ENCODE results near the gene LRRC7.

LRRC7 gene

GRCh38 chr1:69836971-69837636, 269.4 kb downstream of the LRRC7 start:
- DNase-seq = no peak
- H2AFZ ChIP-seq (ENCODE audit: low read length) = no peak overlapping the region

GRCh38 chr1:69842326-69842725, 274.6 kb downstream of the LRRC7 start:
- DNase-seq = no peak
- H3K36me3 ChIP-seq (replicated peaks; ENCODE audit: insufficient read depth, low read length) = no peaks in the 10 kb centered on the region
- H3F3A ChIP-seq (ENCODE audit: insufficient read depth, low read length) = no peaks in the 10 kb centered on the region
- no peaks in the 10 kb centered on the region for H3K9me3 ChIP-seq (replicated peaks; ENCODE audit: insufficient read depth, low read length)
- H3K27ac ChIP-seq (ENCODE audit: low read length) = no peak overlapping the region
- H3K4me1 ChIP-seq (ENCODE audit: low read length) = no peaks in the 10 kb centered on the region
- no peaks in the 10 kb centered on the region for H3K9me2 ChIP-seq (replicated peaks; ENCODE audit: insufficient read depth, low read length)
- TF ChIP-seq EZH2 (optimal IDR thresholded peaks at IDR 0.05; ENCODE audit: low read depth, low read length) (no peak), EZH2phosphoT487 (IDR thresholded peaks at IDR 0.05; ENCODE audit: low read length) (no peak), CTCF (IDR thresholded peaks at IDR 0.05; ENCODE audit: low read length) (no peak)
- no peaks in the 10 kb centered on the region for H4K20me1 ChIP-seq (ENCODE audit: insufficient read depth, low read length)
- H3K4me2 ChIP-seq (ENCODE audit: low read depth, low read length) = no peak overlapping the region
- no peaks in the 10 kb centered on the region for H3K79me2 ChIP-seq (ENCODE audit: low read length)
- H3K4me3 ChIP-seq (ENCODE audit: low read length) = no peak overlapping the region
- no peak overlapping the region for H3K9ac ChIP-seq (ENCODE audit: low read length)
- no peaks in the 10 kb centered on the region for H3K27me3 ChIP-seq (replicated peaks; ENCODE audit: insufficient read depth, low read length)
- no peak overlapping the region for H2AFZ ChIP-seq (ENCODE audit: low read length)

More at GRCh38 chr1:69836971-69837636, 269.4 kb downstream of the LRRC7 start:
- Histone ChIP-seq H3K79me2 (ENCODE audit: low read length) (no peaks in the 10 kb centered on the region), H3K9me2 (replicated peaks; ENCODE audit: insufficient read depth, low read length) (no peaks in the 10 kb centered on the region), H4K20me1 (ENCODE audit: insufficient read depth, low read length) (no peaks in the 10 kb centered on the region), H3K36me3 (replicated peaks; ENCODE audit: insufficient read depth, low read length) (no peaks in the 10 kb centered on the region), H3K27ac (ENCODE audit: low read length) (no peak overlapping the region), H3K4me3 (ENCODE audit: low read length) (no peak overlapping the region), H3F3A (ENCODE audit: insufficient read depth, low read length) (no peaks in the 10 kb centered on the region), H3K9me3 (replicated peaks; ENCODE audit: insufficient read depth, low read length) (no peaks in the 10 kb centered on the region), H3K4me1 (ENCODE audit: low read length) (no peaks in the 10 kb centered on the region), H3K9ac (ENCODE audit: low read length) (no peak overlapping the region), H3K27me3 (replicated peaks; ENCODE audit: insufficient read depth, low read length) (no peaks in the 10 kb centered on the region), H3K4me2 (ENCODE audit: low read depth, low read length) (no peak overlapping the region)
- TF ChIP-seq EZH2 (optimal IDR thresholded peaks at IDR 0.05; ENCODE audit: low read depth, low read length) = no peak

- Histone ChIP-seq H3K9ac (ENCODE audit: low read length) (no peak overlapping the region), H3K4me2 (ENCODE audit: low read depth, low read length) (no peak overlapping the region), H3K27ac (ENCODE audit: low read length) (no peak overlapping the region), H3K36me3 (replicated peaks; ENCODE audit: insufficient read depth, low read length) (no peaks in the 10 kb centered on the region), H3K27me3 (replicated peaks; ENCODE audit: insufficient read depth, low read length) (no peaks in the 10 kb centered on the region), H3K9me2 (replicated peaks; ENCODE audit: insufficient read depth, low read length) (no peaks in the 10 kb centered on the region), H3K9me3 (replicated peaks; ENCODE audit: insufficient read depth, low read length) (no peaks in the 10 kb centered on the region), H2AFZ (ENCODE audit: low read length) (no peak overlapping the region), H3K4me3 (ENCODE audit: low read length) (no peak overlapping the region), H3K79me2 (ENCODE audit: low read length) (no peaks in the 10 kb centered on the region), H3F3A (ENCODE audit: insufficient read depth, low read length) (no peaks in the 10 kb centered on the region), H3K4me1 (ENCODE audit: low read length) (no peaks in the 10 kb centered on the region), H4K20me1 (ENCODE audit: insufficient read depth, low read length) (no peaks in the 10 kb centered on the region)
- TF ChIP-seq CTCF (IDR thresholded peaks at IDR 0.05; ENCODE audit: low read length) = no peak
- TF ChIP-seq EZH2phosphoT487 (IDR thresholded peaks at IDR 0.05; ENCODE audit: low read length) = no peak
- TF ChIP-seq EZH2 (optimal IDR thresholded peaks at IDR 0.05; ENCODE audit: low read depth, low read length) = no peak
- no peak for DNase-seq
Observed at GRCh38 chr1:69845655-69846054, 277.9 kb downstream of the LRRC7 start.

GRCh38 chr1:69846267-69846666, 278.5 kb downstream of the LRRC7 start:
- H3K9ac ChIP-seq (ENCODE audit: low read length) = no peak overlapping the region
- H3K79me2 ChIP-seq (ENCODE audit: low read length) = no peaks in the 10 kb centered on the region
- no peak overlapping the region for H3K27ac ChIP-seq (ENCODE audit: low read length)
- H3K9me2 ChIP-seq (replicated peaks; ENCODE audit: insufficient read depth, low read length) = no peaks in the 10 kb centered on the region
- no peak for DNase-seq
- no peak overlapping the region for H3K4me3 ChIP-seq (ENCODE audit: low read length)
- H3K27me3 ChIP-seq (replicated peaks; ENCODE audit: insufficient read depth, low read length) = no peaks in the 10 kb centered on the region
- H3K36me3 ChIP-seq (replicated peaks; ENCODE audit: insufficient read depth, low read length) = no peaks in the 10 kb centered on the region
- no peaks in the 10 kb centered on the region for H4K20me1 ChIP-seq (ENCODE audit: insufficient read depth, low read length)
- no peaks in the 10 kb centered on the region for H3K4me1 ChIP-seq (ENCODE audit: low read length)
- TF ChIP-seq EZH2 (optimal IDR thresholded peaks at IDR 0.05; ENCODE audit: low read depth, low read length) (no peak), EZH2phosphoT487 (IDR thresholded peaks at IDR 0.05; ENCODE audit: low read length) (no peak), CTCF (IDR thresholded peaks at IDR 0.05; ENCODE audit: low read length) (no peak)
- no peak overlapping the region for H3K4me2 ChIP-seq (ENCODE audit: low read depth, low read length)
- no peak overlapping the region for H2AFZ ChIP-seq (ENCODE audit: low read length)
- H3K9me3 ChIP-seq (replicated peaks; ENCODE audit: insufficient read depth, low read length) = no peaks in the 10 kb centered on the region
- no peaks in the 10 kb centered on the region for H3F3A ChIP-seq (ENCODE audit: insufficient read depth, low read length)
